ENCODE data around the gene GH2. TPM values are rescaled to one million over a fixed set of nuclear protein-coding genes. Genes with fewer than 3 reads are reported as not detected.
"Not testable (repeated sequence)": the region's sequence is repeated elsewhere in the genome, so short reads cannot be mapped to it uniquely, and the experiment has no call there.

The GH2 gene
- total RNA-seq, 2 donors from 2014 or later: not detected

DNA sequence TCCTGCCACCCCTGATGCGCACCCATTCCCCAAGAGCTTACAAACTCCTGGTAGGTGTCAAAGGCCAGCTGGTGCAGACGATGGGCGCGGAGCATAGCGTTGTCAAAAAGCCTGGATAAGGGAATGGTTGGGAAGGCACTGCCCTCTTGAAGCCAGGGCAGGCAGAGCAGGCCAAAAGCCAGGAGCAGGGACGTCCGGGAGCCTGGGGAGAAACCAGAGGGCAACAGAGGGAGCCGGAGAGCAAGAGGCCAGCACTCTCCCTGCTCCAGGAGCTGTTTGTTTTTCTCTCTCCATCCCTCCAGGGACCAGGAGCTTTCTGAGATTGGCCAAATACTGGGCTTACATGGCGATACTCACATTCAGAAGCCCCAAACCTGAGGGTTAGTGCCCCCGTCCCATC, 36.6 kb upstream of the GH2 start:
- no peak for DNase-seq
- intact Hi-C loops (cut with DNase I): loop anchor here (10.0 kb wide), 3 partner anchors 106 to 366 kb away; partner anchors contain the start of genes ERN1 and ICAM2
- H3K9me3 ChIP-seq: no peaks in the 10 kb centered on the region
- no peaks in the 10 kb centered on the region for H3K4me1 ChIP-seq
- no peaks in the 10 kb centered on the region for H3K27me3 ChIP-seq
- TF ChIP-seq, protein P1, sequence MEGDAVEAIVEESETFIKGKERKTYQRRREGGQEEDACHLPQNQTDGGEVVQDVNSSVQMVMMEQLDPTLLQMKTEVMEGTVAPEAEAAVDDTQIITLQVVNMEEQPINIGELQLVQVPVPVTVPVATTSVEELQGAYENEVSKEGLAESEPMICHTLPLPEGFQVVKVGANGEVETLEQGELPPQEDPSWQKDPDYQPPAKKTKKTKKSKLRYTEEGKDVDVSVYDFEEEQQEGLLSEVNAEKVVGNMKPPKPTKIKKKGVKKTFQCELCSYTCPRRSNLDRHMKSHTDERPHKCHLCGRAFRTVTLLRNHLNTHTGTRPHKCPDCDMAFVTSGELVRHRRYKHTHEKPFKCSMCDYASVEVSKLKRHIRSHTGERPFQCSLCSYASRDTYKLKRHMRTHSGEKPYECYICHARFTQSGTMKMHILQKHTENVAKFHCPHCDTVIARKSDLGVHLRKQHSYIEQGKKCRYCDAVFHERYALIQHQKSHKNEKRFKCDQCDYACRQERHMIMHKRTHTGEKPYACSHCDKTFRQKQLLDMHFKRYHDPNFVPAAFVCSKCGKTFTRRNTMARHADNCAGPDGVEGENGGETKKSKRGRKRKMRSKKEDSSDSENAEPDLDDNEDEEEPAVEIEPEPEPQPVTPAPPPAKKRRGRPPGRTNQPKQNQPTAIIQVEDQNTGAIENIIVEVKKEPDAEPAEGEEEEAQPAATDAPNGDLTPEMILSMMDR (IDR thresholded peaks at IDR 0.05): no peak
- H3K27ac ChIP-seq: no peak overlapping the region
- H3K9ac ChIP-seq (ENCODE audit: low read depth in 2 of 2, low read length in 2 of 2): no peak overlapping the region
- no peak overlapping the region for H3K4me3 ChIP-seq
- H3K36me3 ChIP-seq: no peaks in the 10 kb centered on the region

DNA sequence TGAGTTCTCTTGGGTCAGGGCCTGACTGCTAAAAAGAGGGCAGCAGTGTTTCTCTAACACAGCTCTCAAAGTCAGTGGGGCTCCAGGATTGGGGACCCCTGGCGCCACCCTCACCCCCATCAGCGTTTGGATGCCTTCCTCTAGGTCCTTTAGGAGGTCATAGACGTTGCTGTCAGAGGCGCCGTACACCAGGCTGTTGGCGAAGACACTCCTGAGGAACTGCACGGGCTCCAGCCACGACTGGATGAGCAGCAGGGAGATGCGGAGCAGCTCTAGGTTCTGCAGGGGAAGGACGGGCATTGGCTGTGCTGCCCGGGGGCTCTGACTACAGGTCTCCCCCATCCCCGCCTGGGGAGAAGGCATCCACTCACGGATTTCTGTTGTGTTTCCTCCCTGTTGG, 35.9 kb upstream of the GH2 start:
- H3K9ac ChIP-seq (ENCODE audit: low read depth in 2 of 2, low read length in 2 of 2): no peak overlapping the region
- intact Hi-C loops (cut with DNase I): loop anchor here (10.0 kb wide), 3 partner anchors 107 to 367 kb away; partner anchors contain the start of genes ERN1 and ICAM2
- no peak for DNase-seq
- no peak overlapping the region for H3K4me3 ChIP-seq
- no peak overlapping the region for H3K27ac ChIP-seq
- H3K9me3 ChIP-seq: no peaks in the 10 kb centered on the region
- no peaks in the 10 kb centered on the region for H3K4me1 ChIP-seq
- no peaks in the 10 kb centered on the region for H3K36me3 ChIP-seq
- TF ChIP-seq, protein P1 (IDR thresholded peaks at IDR 0.05): no peak
- H3K27me3 ChIP-seq: no peaks in the 10 kb centered on the region

DNA sequence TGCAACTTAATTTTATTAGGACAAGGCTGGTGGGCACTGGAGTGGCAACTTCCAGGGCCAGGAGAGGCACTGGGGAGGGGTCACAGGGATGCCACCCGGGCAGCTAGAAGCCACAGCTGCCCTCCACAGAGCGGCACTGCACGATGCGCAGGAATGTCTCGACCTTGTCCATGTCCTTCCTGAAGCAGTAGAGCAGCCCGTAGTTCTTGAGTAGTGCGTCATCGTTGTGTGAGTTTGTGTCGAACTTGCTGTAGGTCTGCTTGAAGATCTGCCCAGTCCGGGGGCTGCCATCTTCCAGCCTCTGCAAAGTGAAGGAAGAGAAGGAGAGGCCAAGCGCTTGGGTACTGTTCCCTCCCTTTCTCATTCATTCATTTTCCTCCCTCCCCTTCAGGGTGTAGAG, 35.5 kb upstream of the GH2 start:
- DNase-seq; H3K27ac ChIP-seq; H3K9ac ChIP-seq (ENCODE audit: low read depth in 2 of 2, low read length in 2 of 2); H3K36me3 ChIP-seq; H3K27me3 ChIP-seq; H3K9me3 ChIP-seq; H3K4me3 ChIP-seq; H3K4me1 ChIP-seq: not testable (repeated sequence)
- intact Hi-C loops (cut with DNase I): loop anchor here (10.0 kb wide), 3 partner anchors 108 to 368 kb away; partner anchors contain the start of genes ERN1 and ICAM2

DNA sequence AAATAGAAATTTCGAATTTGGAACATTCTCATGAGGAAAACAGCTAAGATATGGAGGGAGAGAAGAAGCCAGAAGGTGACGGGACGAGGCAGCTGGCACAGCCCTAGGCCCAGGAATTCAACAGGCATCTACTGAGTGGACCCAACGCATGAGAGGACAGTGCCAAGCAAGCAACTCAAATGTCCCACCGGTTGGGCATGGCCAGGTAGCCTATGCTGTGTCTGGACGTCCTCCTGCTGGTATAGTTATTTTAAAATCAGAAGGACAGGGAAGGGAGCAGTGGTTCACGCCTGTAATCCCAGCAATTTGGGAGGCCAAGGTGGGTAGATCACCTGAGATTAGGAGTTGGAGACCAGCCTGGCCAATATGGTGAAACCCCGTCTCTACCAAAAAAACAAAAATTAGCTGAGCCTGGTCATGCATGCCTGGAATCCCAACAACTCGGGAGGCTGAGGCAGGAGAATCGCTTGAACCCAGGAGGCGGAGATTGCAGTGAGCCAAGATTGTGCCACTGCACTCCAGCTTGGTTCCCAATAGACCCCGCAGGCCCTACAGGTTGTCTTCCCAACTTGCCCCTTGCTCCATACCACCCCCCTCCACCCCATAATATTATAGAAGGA, 34.9 kb upstream of the GH2 start:
- TF ChIP-seq, protein P1 (IDR thresholded peaks at IDR 0.05): no peak
- no peaks in the 10 kb centered on the region for H3K9me3 ChIP-seq
- DNase-seq: no peak
- no peak overlapping the region for H3K9ac ChIP-seq (ENCODE audit: low read depth in 2 of 2, low read length in 2 of 2)
- no peak overlapping the region for H3K4me3 ChIP-seq
- no peaks in the 10 kb centered on the region for H3K36me3 ChIP-seq
- intact Hi-C loops (cut with DNase I): loop anchor here (10.0 kb wide), 3 partner anchors 108 to 368 kb away; partner anchors contain the start of genes ERN1 and ICAM2
- no peaks in the 10 kb centered on the region for H3K27me3 ChIP-seq
- no peaks in the 10 kb centered on the region for H3K4me1 ChIP-seq
- no peak overlapping the region for H3K27ac ChIP-seq

DNA sequence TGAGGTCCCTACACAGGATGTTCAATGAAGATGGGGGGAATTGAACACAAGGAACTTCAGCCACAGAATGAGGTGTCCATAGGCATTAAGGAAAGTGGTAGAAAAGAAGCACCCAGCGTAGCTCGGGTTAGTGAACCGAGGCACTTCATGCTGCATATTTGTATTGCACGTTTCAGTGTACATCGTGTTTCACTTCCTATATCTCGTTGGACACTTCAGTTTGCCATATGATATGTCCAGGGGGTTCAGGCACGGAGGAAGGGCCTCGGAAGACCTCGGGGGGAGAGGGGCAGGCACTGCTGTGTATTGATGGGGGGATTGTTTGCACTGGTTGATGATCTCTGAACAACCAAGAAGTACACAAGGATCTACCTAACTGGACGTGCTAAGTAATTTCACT, 34.0 kb upstream of the GH2 start:
- H3K27ac ChIP-seq; H3K36me3 ChIP-seq; H3K9me3 ChIP-seq; H3K4me1 ChIP-seq; H3K4me3 ChIP-seq; H3K27me3 ChIP-seq; H3K9ac ChIP-seq (ENCODE audit: low read depth in 2 of 2, low read length in 2 of 2); DNase-seq: not testable (repeated sequence)
- intact Hi-C loops (cut with DNase I): loop anchor here (10.0 kb wide), 3 partner anchors 109 to 369 kb away; partner anchors contain the start of genes ERN1 and ICAM2

DNA sequence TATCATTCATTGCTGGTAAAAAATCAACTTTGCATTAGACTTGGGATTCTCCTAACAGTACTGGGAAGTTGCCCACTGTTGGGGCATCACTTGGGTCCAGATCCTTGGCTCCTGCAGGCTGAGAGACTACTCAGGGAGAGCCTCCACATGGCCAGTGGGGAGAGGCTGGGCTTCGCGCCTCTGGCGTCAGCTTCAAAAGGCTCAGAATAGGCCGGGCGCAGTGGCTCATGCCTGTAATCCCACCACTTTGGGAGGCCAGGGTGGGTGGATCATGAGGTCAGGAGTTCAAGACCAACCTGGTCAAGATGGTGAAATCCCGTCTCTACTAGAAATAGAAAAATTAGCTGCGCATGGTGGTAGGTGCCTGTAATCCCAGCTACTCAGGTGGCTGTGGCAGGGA, 32.7 kb upstream of the GH2 start:
- Histone ChIP-seq H3K4me3 (no peak overlapping the region), H3K9ac (ENCODE audit: low read depth in 2 of 2, low read length in 2 of 2) (no peak overlapping the region), H3K27ac (no peak overlapping the region), H3K36me3 (no peaks in the 10 kb centered on the region), H3K27me3 (no peaks in the 10 kb centered on the region), H3K4me1 (no peaks in the 10 kb centered on the region), H3K9me3 (no peaks in the 10 kb centered on the region)
- TF ChIP-seq, protein P1 (IDR thresholded peaks at IDR 0.05): no peak
- intact Hi-C loops (cut with DNase I): loop anchor here (10.0 kb wide), 3 partner anchors 110 to 370 kb away; partner anchors contain the start of genes ERN1 and ICAM2
- no peak for DNase-seq
